ENCODE measurements around the gene GJC1. TPM values are rescaled to one million over a fixed set of nuclear protein-coding genes. Genes with fewer than 3 reads are reported as not detected.
A peak's percentile ranks its signal among the peaks of the same experiment; 100 is the strongest.

The GJC1 gene
- total RNA-seq, 8 experiments from 2014 or later = 1.4 to 43.0 (median 9.0) TPM

DNA sequence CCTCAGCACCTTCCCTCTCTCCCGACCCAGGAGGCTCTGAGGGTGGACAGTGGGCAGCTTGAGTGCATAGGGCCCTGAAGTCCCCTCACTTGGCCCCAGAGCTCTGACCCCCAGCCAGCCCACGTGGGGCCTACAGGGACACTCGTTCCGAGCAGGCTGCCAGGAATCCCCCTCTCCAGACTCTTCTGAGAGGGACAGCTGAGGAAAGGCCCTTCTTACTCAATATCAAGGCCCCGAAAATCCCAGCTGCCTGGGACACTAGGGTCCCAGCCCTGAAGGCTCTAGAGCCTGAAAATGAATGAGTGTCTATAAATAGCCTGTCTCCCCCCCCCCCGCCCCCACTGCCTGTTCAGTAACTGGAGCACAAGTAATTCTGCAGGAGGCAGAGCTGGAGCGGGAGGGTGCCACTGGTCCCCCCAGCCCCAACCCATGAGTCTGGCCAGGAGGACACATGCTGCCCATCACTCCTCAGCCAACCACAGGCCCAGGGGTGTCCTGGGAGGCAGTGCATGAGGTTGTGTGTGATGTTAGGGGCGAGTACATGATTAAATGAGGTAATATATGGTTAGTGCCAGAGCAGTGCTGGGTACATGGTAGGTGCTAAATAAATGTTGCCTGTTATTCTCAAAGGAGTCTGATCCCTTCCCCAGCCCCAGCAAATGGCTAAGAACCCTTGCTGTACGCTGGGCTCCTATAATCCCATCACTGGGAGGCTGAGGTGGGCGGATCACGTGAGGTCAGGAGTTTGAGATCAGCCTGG, 59.7 kb downstream of the GJC1 start:
- Histone ChIP-seq H3K4me3 (no peak overlapping the region), H3K27ac (no peak overlapping the region), H3K4me1 (replicated peaks in 1 of 2) (peaks cover 0 to 9% of the 10 kb centered on the region in 2 donors)
- ATAC-seq (replicated peaks in 6 of 8) = no peak
- in situ Hi-C loops (cut with MboI; ENCODE audit: low pct_unique_long_range_greater_than_20kb in 2 of 9, low sequenced_read_pairs in 9 of 9, unreplicated experiment in 9 of 9) = loop anchor here in 4 of 9 experiments (10.0 to 25.0 kb wide), 2 partner anchors 92 to 94 kb away; no protein-coding TSS in a partner anchor
- WGBS, 10 experiments = 60 to 100% (median 96%) methylated on average over 1 to 4 of the region's 11 CpGs; no CpG with 5 or more reads in 3 of the 10 experiments

- no CpG with 5 or more reads among the region's 15 CpGs for WGBS, 10 experiments
- Histone ChIP-seq H3K4me1 (replicated peaks in 1 of 2) (peaks cover 0 to 9% of the 10 kb centered on the region in 2 donors), H3K4me3 (no peak overlapping the region), H3K27ac (no peak overlapping the region)
- in situ Hi-C loops (cut with MboI; ENCODE audit: low pct_unique_long_range_greater_than_20kb in 2 of 9, low sequenced_read_pairs in 9 of 9, unreplicated experiment in 9 of 9) = loop anchor here in 4 of 9 experiments (10.0 to 25.0 kb wide), 2 partner anchors 93 to 95 kb away; no protein-coding TSS in a partner anchor
- ATAC-seq (replicated peaks in 6 of 8) = no peak
Measured at GRCh38 chr17:44769647-44770084, 60.4 kb downstream of the GJC1 start.

- WGBS, 10 experiments = 0 to 83% (median 39%) methylated on average over 1 to 3 of the region's 6 CpGs; no CpG with 5 or more reads in 4 of the 10 experiments
- in situ Hi-C loops (cut with MboI; ENCODE audit: low pct_unique_long_range_greater_than_20kb in 2 of 9, low sequenced_read_pairs in 9 of 9, unreplicated experiment in 9 of 9) = loop anchor here in 1 of 9 experiments (25.0 kb wide), 1 partner anchor 93 kb away; no protein-coding TSS in a partner anchor
- Histone ChIP-seq H3K4me1 (replicated peaks in 1 of 2) (peaks cover 0 to 9% of the 10 kb centered on the region in 2 donors), H3K4me3 (no peak overlapping the region), H3K27ac (no peak overlapping the region)
- peak in 1 of 8 experiments; percentile 2 for ATAC-seq (replicated peaks in 6 of 8)
Measured at GRCh38 chr17:44769230-44769629, 60.9 kb downstream of the GJC1 start.

DNA sequence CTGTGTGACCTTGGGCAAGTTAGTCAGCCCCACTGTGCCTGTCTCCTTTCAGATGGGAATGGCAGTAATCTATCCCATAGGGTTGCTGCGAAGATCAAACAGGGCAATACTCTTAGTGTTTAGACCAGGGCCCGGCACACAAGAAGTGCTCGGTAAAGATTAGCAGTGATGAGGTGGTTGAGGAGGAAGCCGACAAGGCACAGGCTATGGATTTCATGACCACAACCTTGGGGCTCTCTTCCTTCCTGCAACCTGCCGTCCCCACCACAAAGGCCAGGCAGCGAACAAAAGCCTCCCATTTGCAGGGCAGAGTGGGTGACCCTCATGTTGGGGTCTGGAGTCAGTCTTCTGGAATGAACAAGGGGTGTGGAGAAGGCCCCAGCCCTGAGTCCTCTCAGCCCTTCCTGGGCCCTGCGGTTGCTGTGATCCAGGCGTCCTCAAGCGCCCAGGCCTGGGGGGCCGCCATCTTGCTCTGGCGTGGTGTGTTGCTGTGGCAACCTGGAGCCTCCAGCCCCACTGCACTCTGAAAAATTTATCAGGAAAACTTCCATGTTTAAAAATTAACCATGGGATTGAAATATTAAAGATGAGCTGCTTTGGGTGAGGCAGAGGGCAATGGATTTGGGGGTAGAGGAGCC, 61.5 kb downstream of the GJC1 start:
- ATAC-seq (replicated peaks in 6 of 8) = no peak
- 80 to 100% (median 95%) methylated on average over 1 to 3 of the region's 11 CpGs; no CpG with 5 or more reads in 4 of the 10 experiments for WGBS, 10 experiments
- Histone ChIP-seq H3K4me3 (no peak overlapping the region), H3K27ac (no peak overlapping the region), H3K4me1 (replicated peaks in 1 of 2) (peaks cover 0 to 9% of the 10 kb centered on the region in 2 donors)
- in situ Hi-C loops (cut with MboI; ENCODE audit: low pct_unique_long_range_greater_than_20kb in 2 of 9, low sequenced_read_pairs in 9 of 9, unreplicated experiment in 9 of 9) = loop anchor here in 1 of 9 experiments (25.0 kb wide), 1 partner anchor 94 kb away; no protein-coding TSS in a partner anchor

GRCh38 chr17:44767493-44767892, 62.6 kb downstream of the GJC1 start:
- no peak overlapping the region for H3K4me3 ChIP-seq
- no peak overlapping the region for H3K27ac ChIP-seq
- H3K4me1 ChIP-seq (replicated peaks in 1 of 2) = peaks cover 0 to under 1% of the 10 kb centered on the region in 2 donors
- 0% methylated on average over 1 of the region's 4 CpGs; no CpG with 5 or more reads in 9 of the 10 experiments for WGBS, 10 experiments
- in situ Hi-C loops (cut with MboI; ENCODE audit: low pct_unique_long_range_greater_than_20kb in 2 of 9, low sequenced_read_pairs in 9 of 9, unreplicated experiment in 9 of 9) = loop anchor here in 1 of 9 experiments (25.0 kb wide), 1 partner anchor 95 kb away; no protein-coding TSS in a partner anchor
- ATAC-seq (replicated peaks in 6 of 8) = no peak

GRCh38 chr17:44766409-44767038, 63.6 kb downstream of the GJC1 start:
- 0 to 65% (median 50%) methylated on average over 2 to 5 of the region's 8 CpGs; no CpG with 5 or more reads in 7 of the 10 experiments for WGBS, 10 experiments
- Histone ChIP-seq H3K4me3 (no peak overlapping the region), H3K4me1 (replicated peaks in 1 of 2) (no peaks in the 10 kb centered on the region), H3K27ac (no peak overlapping the region)
- in situ Hi-C loops (cut with MboI; ENCODE audit: low pct_unique_long_range_greater_than_20kb in 2 of 9, low sequenced_read_pairs in 9 of 9, unreplicated experiment in 9 of 9) = loop anchor here in 1 of 9 experiments (25.0 kb wide), 1 partner anchor 96 kb away; no protein-coding TSS in a partner anchor
- peak in 1 of 8 experiments; percentile 5 for ATAC-seq (replicated peaks in 6 of 8)

DNA sequence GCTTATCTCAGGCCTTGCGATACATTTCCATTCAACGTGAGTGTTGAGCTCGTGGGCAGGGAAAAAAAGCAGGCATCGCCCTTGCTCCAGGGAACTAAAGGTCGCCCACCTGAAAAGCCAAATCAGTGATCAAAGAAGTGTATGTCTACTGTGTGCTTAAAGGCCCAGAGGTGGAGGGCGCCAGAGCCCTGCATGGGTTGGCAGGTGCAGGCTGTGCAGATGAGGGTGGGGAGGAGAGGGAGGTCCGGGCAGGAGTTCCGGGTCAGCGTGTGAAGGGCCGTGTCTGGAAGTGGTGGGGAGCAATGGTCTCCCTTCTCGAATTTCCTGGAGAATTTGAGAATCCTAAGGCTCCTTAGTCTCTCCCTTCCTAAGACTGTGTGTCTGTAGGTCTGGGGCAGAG, 64.1 kb downstream of the GJC1 start:
- H3K4me1 ChIP-seq (replicated peaks in 1 of 2) = peaks cover 3% of the 10 kb centered on the region in 2 donors
- no peak overlapping the region for H3K27ac ChIP-seq
- H3K4me3 ChIP-seq = no peak overlapping the region
- no peak for ATAC-seq (replicated peaks in 6 of 8)
- 40 to 100% (median 70%) methylated on average over 1 to 5 of the region's 11 CpGs; no CpG with 5 or more reads in 4 of the 10 experiments for WGBS, 10 experiments
- in situ Hi-C loops (cut with MboI; ENCODE audit: low pct_unique_long_range_greater_than_20kb in 2 of 9, low sequenced_read_pairs in 9 of 9, unreplicated experiment in 9 of 9) = loop anchor here in 1 of 9 experiments (25.0 kb wide), 1 partner anchor 96 kb away; no protein-coding TSS in a partner anchor

DNA sequence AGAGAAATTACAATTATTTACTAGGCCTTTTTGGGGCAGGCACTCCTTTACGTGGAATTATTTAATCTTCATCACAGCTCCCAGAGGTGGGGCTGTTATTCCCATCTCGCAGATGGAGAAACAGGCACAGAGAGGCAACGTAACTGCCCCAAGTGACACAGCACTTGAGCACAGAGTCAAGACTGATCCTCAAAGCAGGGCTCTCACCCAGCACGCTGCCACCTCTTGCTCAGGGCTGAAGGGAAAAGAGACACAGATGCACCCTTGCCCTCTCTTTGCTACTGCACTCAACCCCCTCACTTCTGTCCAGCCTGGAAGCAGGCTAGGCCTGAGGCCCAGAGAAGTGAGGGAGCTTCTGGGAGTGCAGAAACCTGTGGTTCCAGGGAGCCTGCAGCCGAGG, 66.9 kb downstream of the GJC1 start:
- in situ Hi-C loops (cut with MboI; ENCODE audit: low pct_unique_long_range_greater_than_20kb in 2 of 9, low sequenced_read_pairs in 9 of 9, unreplicated experiment in 9 of 9) = loop anchor here in 1 of 9 experiments (25.0 kb wide), 1 partner anchor 99 kb away; no protein-coding TSS in a partner anchor
- 0 to 100% (median 90%) methylated on average over 1 to 2 of the region's 5 CpGs; no CpG with 5 or more reads in 6 of the 10 experiments for WGBS, 10 experiments
- Histone ChIP-seq H3K4me1 (replicated peaks in 1 of 2) (peaks cover 17 to 19% of the 10 kb centered on the region in 2 donors), H3K27ac (no peak overlapping the region), H3K4me3 (no peak overlapping the region)
- ATAC-seq (replicated peaks in 6 of 8) = no peak

DNA sequence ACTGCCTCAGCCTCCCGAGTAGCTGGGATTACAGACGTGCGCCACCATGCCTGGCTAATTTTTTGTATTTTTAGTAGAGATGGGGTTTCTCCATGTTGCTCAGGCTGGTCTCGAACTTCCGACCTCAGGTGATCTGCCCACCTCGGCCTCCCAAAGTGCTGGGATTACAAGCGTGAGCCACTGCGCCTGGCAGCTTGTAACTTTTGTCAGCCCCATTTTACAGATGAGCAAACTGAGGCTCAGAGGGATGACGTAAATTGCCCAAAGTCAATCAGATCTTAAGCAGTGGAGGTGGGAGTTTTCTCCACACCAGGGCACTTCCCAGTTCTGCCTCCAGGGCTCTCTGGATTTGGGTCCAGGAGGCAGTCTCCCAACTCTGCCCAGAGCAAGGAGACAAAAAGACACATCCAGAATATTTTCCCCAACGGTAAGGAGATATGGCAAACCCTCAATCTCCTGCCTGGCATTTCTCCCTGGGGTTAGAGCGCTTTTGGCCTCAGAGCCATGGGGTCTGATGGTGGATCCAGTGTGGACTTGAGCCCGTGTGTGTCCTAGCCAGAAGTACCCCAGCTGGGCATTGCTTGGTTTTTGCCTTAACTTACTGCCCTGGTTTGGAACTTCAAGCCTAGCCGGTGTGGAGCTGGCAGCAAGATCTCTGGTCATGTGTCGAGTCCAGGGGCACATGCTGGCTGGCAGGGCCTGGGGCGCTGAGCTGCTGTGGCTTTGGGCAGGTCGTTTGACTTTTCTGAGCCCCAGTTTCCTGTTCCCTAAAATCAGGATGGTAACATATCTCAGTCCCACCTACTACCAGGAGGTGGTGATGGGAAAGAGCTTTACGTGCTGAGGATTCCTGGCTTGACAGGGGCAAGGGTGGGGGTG, 67.9 kb downstream of the GJC1 start:
- no peak for ATAC-seq (replicated peaks in 6 of 8)

GRCh38 chr17:44760474-44761308, 69.4 kb downstream of the GJC1 start:
- in situ Hi-C loops (cut with MboI; ENCODE audit: low pct_unique_long_range_greater_than_20kb in 2 of 9, low sequenced_read_pairs in 9 of 9, unreplicated experiment in 9 of 9) = loop anchor here in 1 of 9 experiments (25.0 kb wide), 1 partner anchor 102 kb away; no protein-coding TSS in a partner anchor
- peaks cover 17 to 19% of the 10 kb centered on the region in 2 donors for H3K4me1 ChIP-seq (replicated peaks in 1 of 2)
- peak in 5 of 8 experiments; percentile 7 to 47 (median 17) for ATAC-seq (replicated peaks in 6 of 8)
- WGBS, 10 experiments = 17 to 100% (median 80%) methylated on average over 1 to 3 of the region's 13 CpGs; no CpG with 5 or more reads in 5 of the 10 experiments
- H3K4me3 ChIP-seq = no peak overlapping the region
- H3K27ac ChIP-seq = no peak overlapping the region

More for the DNA sequence above, 67.9 kb downstream of the GJC1 start:
- Histone ChIP-seq H3K4me1 (replicated peaks in 1 of 2) (peaks cover 17 to 19% of the 10 kb centered on the region in 2 donors), H3K27ac (no peak overlapping the region), H3K4me3 (no peak overlapping the region)
- in situ Hi-C loops (cut with MboI; ENCODE audit: low pct_unique_long_range_greater_than_20kb in 2 of 9, low sequenced_read_pairs in 9 of 9, unreplicated experiment in 9 of 9) = loop anchor here in 1 of 9 experiments (25.0 kb wide), 1 partner anchor 100 kb away; no protein-coding TSS in a partner anchor
- WGBS, 10 experiments = 23 to 94% (median 77%) methylated on average over 2 to 12 of the region's 17 CpGs; no CpG with 5 or more reads in 1 of the 10 experiments

- H3K27ac ChIP-seq = peak overlapping the region in 1 of 2 donors; percentile 61
- H3K4me1 ChIP-seq (replicated peaks in 1 of 2) = peaks cover 17 to 19% of the 10 kb centered on the region in 2 donors
- no CpG with 5 or more reads among the region's 3 CpGs for WGBS, 10 experiments
- in situ Hi-C loops (cut with MboI; ENCODE audit: low pct_unique_long_range_greater_than_20kb in 2 of 9, low sequenced_read_pairs in 9 of 9, unreplicated experiment in 9 of 9) = loop anchor here in 1 of 9 experiments (25.0 kb wide), 1 partner anchor 102 kb away; no protein-coding TSS in a partner anchor
- H3K4me3 ChIP-seq = peak overlapping the region; percentile 43 to 60 (median 54)
- no peak for ATAC-seq (replicated peaks in 6 of 8)
Measured at GRCh38 chr17:44759916-44760243, 70.2 kb downstream of the GJC1 start.
